HG03103 (cell line): ENCODE measurements around the gene ERAL1.
"Not testable (repeated sequence)": the region's sequence is repeated elsewhere in the genome, so short reads cannot be mapped to it uniquely, and the experiment has no call there.

Experiments used
- ATAC-seq: cut with Tn5 transposase; IDR thresholded peaks from one replicate; pipeline ENCODE4 v1.9.1; 2021; ENCODE audit warnings: low read depth; ENCODE audit not compliant: unreplicated experiment

Gene ERAL1

DNA sequence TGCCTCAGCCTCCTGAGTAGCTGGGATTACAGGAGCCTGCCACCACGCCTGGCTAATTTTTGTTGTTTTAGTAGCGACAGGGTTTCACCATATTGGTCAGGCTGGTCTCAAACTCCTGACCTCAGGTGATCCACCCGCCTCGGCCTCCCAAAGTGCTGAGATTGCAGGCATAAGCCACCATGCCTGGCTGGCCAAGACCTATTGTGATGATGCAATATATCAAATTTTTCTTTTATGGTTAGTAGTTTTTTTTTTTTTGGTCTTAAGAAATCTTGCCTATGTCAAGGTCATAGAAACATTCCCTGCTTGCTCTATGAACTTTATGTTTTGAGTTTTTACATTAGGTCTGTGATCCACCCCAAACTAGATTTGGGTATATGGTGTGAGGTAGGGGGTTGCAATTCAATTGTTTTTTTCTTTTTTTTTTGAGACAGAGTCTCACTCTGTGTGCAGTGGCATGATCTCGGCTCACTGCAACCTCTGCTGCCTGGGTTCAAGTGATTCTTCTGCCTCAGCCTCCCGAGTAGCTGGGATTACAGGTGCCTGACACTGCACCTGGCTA lies 22.4 kb downstream of the ERAL1 start:
- not testable (repeated sequence) for ATAC-seq

DNA sequence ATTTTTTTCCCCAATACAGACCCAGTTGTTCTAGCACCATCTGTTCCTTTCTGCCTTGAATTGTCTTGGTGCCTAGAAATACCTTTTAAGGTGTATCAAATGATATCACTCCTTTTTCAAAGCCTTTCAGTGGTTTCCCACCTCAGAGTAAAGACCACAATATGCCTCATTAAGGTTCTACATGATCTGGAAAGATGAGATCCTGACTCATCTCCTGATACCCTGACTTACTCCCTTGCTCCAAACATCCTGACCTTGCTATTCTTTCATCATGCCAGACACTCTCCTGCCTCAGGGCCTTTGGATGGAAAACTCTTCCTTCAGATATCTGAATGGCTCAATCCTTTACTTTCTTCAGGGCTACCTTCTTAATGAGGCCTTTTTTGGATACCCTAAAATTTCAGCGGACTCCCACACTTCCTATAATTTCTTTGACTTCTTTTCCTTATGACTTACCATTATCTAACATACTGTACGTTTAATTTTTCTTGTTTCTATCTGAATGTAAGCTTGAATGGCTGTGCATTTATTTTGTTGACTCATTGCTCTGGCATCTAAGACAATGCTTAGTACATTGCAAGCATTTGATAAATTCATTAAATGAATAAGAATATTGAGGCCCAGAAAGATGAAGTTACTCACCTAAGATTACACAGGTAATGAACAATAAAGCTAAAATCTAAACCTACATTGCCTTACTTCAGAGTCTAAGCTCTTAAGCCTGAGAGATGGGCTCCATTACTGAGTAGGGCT lies 23.5 kb downstream of the ERAL1 start:
- no peak for ATAC-seq

DNA sequence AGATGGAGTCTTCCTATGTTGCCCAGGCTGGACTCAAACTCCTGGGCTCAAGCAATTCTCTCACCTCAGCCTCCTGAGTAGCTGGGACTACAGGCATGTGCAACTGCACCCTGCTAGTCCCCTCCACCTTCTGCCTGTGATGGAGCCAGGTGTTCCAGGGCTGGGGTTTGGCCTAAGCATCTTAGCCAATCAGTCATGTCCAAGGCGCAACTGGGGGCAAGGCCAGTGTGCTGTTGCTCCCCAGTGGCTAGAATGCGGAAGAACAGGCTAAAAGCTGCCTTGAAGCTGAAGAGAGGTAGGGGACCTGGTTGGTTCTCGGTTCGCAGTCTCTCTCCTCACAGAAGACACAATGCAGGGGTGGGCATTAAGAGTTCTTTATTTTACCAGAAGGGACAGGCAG lies 24.2 kb downstream of the ERAL1 start:
- ATAC-seq, result no peak

DNA sequence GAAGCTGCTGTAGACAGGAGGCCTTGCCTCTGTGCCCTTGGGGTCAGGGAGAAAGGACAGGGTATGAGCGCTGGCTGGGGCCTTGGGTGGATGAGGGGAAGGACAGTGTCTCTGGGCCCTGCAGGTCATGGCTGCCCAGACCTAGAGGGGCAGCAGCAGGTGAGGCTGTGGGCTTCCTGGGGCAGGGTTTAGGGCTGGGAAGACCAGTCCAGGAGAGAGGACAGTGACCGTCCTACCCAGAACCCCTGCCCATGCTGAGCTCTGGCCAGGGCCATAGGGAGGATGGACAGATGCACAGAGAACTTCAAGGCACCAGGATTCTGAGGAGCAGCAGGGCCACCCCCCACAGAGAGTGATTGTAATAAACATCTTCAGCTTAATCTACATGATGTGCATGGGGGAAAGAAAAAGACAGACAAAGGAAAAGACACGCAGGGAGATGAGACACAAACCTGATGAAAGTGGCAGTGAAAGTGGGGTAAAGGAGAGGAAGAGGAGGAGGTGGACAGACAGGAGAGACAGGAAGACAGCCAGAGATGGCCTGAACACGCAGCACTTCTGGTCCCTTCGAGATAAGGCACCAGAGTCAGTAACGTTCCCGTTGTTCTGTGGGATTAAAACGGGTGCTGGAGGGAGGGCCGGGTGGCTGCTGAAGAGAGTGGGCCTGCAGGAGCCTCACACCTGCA lies 25.2 kb downstream of the ERAL1 start:
- ATAC-seq, result no peak

DNA sequence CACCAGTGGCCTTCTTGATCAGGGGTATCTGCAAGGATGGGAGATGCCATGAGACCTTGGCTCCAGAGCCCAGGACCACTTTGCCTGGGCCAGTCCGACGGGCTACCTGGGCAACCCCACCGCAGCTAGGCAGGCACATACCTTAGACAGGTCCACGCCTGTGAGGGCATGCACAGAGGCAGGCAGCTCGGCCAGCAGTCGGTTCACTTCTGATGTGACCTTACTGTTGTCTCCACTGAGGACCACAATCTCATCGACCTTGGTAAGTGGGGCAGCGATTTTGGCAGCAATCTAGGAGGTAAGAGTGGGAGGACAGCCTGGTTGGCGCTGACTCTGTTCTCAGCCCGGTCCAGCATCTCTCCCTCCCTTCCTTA lies 25.7 kb downstream of the ERAL1 start:
- no peak for ATAC-seq

DNA sequence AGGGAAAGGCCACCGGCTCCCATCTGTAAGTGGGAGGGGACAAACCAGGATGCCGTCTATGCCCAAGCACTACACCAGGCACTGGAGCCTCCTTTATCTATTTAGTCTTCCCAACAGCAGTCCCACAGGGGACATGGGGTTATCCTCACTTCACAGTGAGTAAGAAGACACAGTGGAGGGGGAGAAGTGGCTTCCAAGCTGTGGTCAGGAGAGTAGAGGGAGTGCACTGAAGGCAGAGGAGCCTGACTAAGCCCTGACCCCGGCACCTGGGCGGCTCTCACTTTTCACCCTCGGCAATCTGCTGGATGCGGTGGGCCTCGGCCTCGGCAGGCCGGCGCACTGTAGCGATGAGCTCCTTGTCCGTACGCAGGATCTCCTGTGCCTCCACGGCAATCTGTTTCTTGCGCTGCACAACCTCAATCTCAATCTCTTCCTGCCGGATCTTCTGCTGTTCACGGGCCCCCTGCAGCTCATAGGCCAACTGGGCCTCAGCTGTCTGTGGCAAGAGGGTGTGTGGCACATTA lies 26.8 kb downstream of the ERAL1 start:
- no peak for ATAC-seq

DNA sequence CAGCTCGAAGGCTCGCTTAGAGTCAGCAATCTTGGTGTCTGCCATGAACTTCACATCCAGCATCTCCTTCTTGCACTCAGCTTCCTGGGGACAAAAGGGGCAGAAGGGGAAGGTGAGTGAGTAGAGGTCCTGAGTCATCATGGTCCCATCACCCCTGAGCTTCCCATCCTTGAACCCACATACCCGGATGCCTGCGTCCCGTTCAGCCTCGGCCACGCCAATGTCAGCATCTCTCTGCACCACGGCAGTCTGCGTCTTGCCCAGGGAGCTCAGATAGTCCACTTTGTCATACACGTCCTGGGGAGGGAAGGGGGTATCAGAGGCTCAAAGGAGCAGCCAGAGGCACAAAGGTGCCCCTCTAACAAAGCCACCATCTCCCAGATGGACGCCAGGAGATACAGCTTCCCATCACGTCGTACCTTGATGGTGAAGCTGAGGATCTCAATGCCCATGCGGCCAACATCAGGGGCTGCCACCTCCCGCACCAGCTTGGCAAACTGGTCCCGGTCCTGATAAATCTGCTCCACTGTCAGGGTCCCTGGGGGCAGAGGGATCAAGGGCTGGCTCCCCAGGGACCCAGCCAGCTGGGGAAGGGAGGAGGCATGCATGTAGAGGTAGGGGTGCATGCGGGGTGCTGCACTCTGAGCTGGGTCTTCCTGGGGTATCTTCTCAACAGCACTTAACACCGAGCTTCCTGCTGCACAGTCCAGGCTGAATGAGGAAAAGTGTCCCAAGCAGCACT lies 27.5 kb downstream of the ERAL1 start:
- ATAC-seq, result no peak

DNA sequence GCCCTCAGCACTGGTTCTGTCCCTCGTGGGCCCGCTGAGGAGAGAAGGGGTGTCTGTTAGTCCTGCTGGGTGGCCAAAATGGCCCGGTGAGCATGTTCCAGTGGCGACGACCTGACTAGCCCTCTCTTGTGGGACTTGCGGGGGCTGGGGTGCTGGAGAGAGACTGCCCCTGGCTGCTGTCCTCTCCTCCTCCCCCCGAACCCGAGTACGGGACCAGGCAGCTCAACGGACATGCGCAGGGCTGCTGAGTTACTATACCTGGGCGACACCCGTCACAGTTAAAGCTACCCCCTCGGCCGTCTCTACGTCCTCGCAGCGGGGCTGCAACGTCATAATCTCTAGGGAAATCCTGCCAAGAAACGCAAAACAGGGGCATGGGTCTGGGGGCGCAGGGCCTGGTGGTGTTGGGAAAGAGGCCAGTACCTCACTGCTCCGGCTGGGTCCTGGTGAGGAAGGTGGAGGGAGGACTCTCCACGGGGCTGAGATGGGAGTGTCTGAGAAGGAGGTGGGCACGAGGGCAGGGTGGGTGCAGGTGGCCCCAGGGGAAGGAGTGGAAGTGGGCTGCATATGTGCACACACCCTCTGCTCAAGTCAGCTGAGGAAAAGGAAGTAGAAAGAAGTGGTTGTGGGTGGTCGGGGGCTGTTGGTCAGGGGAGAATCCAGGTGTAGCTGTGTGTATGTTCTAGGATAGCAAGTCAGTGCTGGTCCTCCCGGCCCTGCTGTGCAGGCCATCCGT lies 29.3 kb downstream of the ERAL1 start:
- ATAC-seq, result no peak

DNA sequence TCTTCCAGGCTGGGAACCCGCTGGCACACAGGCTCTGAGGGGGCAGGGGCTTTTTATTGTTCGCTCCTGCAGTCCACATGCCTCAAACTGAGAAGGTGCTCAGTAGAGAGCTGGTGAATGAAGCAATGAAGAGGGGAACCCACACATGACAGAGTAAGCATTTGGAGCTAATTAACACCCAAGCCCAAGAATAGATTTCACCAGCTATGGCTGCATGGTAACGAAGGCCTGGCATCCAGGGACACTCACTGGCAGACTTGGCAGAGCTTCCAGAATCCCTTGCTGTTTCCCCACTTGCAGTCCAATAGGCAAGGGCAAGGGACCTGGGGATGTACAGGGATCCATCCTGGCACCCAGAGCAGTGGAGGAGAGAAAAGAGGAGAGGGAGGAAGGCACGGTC lies 30.5 kb downstream of the ERAL1 start:
- ATAC-seq, result no peak

DNA sequence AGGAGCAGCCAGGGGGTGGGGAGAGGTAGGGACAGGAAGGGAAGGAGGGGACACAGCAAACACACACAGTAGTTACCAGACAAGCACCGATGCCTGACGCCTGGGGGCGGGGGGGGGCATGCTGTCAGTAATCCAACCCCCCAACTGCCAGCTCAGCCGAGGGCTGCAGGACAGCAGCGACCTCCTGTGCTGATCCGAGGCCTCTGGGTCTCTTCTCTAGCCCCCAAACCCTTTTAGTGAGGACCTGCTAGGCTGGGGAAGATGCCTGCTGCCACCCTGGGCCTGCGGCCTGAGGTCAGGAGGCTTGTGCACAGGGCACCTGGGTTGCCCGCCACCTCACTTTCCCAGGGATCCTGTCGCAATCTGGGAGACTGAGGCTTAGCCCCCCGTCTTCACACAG lies 31.1 kb downstream of the ERAL1 start:
- ATAC-seq, result no peak

DNA sequence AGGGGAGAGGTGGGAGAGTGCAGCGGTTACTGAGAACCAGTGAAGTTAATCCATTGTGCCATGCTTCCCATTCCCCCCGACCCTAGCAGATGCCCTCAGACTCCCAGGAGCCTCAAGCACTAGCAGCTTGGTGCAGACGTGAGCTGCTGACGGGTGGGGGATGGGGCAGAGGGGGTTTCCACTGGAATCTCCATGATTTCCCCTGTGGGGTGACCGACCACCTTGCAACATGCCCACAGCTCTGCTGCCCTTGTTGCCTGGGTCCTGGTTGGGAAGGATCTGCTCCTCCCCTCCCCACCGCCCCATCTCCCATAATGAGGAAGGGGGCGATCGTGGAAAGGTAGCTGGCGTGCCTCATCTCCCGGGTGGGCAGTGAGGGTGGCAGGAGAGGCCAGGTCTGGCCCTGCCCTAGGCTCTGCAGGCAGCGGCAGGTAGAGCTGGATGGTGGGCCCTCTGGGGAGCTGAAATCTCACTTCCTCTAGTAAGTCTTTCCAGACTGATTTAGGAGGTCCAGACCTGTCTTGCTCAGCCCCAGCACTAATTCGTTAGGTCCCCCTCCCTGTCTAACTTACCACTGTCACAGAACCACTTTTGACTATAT lies 33.2 kb downstream of the ERAL1 start:
- ATAC-seq, result no peak

DNA sequence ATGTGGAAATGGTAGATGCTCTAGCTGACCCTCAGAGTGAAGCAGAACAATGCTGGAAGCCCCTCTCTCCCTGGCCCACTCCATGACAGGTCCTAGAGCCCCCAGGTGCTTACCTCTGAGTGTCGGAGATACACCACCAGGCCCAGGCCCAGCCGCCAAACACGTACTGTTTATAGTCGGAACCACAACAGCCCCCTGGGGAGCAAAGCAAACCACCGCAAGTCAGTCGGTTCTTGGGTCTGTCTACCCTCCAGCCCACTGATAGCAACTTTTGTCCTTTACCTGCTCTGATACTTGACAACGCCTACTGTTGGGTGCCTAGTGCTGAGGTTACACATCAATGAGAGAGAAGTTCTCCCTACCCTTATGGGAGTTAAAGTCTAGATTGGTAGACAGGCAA lies 34.0 kb downstream of the ERAL1 start:
- ATAC-seq, result no peak

DNA sequence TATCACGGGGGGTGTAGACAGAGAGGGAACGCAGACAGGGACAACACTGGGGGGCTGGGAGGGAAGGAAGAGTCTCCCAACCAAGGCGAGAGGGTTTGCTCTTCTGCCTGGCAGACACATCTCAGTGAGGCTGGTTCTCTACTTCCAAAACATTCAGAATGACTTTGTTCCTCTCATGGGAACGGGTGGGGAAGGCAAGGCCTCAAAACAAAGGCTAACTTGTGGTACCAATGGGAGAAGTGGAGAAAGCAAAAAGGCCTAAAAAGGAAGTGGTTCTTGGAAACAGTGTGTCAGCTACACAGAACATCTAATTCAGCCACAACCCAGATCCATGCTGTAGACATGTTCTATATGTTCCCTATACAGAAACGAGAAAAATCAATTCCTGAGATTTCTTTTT lies 35.2 kb downstream of the ERAL1 start:
- ATAC-seq, result no peak

DNA sequence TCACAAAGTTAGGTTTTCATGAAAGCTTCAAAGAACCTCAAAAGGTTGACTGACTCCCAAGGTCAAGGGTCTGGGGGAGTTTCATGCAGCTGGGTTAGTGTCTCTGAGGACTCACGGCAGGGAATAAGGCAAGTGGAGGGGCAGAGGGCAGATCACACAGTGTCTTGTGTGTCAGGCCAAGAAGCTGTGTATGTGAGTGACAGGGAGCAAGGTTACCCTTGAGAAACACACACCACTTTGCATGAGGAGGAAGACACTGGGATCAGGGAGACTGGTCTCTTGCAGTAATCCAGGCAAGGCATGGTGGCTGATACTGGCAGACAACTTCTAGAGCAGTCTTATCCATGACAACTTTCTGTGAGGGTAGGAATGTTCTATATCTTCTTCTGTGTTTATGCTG lies 36.4 kb downstream of the ERAL1 start:
- ATAC-seq, result no peak

DNA sequence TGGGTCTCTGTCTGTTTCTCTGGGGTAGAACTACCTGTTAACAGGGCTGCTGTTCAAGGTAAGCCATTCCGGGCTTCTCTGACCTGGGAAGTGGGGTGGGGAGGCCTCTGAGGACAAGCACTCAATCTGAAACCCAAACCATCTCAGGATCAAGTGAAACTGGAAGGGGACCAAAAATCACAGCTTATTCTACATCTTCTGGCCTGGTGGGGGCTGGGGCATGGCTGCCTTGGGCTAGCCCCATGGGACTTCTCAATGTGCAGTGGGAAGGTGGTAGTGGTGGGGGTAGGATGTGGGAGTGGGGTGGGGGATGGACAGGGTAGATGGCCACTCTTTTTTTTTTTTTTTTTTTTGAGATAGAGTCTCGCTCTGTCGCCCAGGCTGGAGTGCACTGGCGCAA lies 37.2 kb downstream of the ERAL1 start:
- no peak for ATAC-seq

DNA sequence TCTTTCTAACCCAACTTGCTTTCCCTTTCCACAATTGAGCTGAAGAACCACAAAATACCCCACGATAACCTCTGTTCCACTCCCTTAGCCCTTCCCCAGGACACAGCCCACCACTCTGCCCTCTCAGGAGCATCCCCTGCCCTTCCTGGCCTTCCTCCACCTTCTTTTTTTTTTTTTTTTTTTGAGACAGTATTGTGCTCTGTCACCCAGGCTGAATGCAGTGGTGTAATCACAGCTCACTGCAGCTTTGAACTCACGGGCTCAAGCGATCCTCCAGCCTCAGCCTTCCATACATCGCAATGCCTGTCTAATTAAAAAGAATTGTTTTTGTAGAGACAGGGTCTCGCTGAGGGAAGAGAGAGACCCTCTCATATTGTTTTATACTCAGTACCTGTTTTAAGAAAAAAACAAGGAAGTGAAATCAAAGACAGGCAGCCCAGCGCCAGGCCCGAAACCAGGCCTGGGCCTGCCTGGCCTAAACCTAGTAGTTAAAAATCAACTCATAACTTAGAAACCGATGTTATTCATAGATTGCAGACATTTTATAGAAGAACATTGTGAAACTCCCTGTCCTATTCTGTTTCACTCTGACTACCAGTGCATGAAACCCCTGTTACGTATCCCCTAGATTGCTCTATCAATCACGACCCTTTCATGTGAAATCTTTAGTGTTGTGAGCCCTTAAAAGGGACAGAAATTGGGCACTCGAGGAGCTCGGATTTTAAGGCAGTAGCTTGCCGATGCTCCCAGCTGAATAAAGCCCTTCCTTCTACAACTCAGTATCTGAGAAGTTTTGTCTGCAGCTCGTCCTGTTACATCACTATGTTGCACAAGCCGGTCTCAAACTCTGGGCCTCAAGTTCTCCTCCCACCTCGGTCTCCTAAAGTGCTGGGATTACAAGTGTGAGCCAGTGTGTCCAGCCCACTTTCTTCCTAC lies 38.7 kb downstream of the ERAL1 start:
- not testable (repeated sequence) for ATAC-seq

DNA sequence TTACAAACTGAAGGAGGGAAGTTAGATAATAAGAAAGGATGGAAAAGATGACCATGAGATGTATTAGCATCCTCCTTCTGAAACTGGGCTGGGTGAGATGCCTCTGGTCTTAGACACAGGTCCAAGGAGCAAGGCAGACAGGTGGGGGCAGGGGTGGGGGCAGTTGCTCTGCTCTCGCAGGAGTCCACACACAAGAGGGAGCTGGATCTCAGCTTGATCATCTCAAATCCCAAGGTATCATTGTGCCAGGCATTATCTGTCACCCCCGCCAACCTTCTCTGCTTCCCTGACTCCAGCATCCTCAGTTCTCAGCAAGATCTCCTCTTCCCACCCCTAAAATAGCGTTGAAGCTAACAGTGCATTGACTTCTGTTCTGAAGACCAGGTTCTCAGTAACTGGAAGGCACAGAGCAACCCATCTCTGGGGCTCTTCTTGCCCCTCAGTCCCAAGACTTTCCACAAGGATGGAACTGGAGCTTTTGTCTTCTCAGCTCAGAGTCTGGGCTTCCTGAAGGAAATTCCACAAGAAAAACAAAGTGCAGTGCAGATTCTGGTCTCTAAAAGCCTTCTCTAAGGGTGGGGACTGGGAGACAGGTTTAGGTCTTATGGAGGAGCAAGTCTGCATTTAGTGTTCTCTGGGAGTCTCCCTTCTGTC lies 41.1 kb downstream of the ERAL1 start:
- ATAC-seq, result no peak

DNA sequence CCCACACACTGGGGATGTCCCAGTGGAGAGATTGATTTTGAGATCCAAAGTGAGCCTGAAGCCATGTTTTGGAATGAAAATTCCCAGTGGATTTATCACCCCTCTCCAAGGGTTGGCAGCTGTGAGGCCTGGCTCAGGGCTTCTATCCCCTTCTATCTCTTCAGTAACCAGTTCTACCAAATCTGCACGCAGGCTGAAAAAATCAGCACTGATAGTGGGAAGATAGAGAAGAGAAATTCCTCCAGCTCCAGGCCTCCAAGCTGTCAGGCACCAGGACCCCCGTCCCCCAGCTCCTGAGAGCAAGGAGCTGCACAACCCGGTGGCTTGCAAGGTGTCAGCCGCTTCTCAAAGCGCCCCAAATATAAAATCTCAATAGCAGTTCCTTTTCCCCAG lies 41.7 kb downstream of the ERAL1 start:
- no peak for ATAC-seq
